Brain microvascular endothelial cell (primary cell): Measurements from ENCODE around the gene TSTD2.
"Not testable (repeated sequence)": the region's sequence is repeated elsewhere in the genome, so short reads cannot be mapped to it uniquely, and the experiment has no call there.

Experiments
- DNase-seq: peaks from one replicate; pipeline ENCODE4 v3.0.0-alpha.2; 2020
- H3K27ac ChIP-seq: fragments of 250-450 bp; sonication (Bioruptor Pico); 2 replicates; pipeline ENCODE4 v1.5.1; 2020; ENCODE audit warnings: mild to moderate bottlenecking, moderate library complexity
- H3K27me3 ChIP-seq: fragments of 250-450 bp; sonication (Bioruptor Pico); replicated peaks from 2 replicates; pipeline ENCODE4 v1.5.1; 2020; ENCODE audit warnings: mild to moderate bottlenecking
- H3K36me3 ChIP-seq: fragments of 250-450 bp; sonication (Bioruptor Pico); replicated peaks from 2 replicates; pipeline ENCODE4 v1.5.1; 2020; ENCODE audit warnings: mild to moderate bottlenecking
- H3K4me3 ChIP-seq: 2 replicates; pipeline ENCODE4 v1.5.1; 2011; ENCODE audit warnings: low read depth, mild to moderate bottlenecking, control low read depth, low read length, moderate library complexity
- in situ Hi-C: cut with HindIII; loops from 2 replicates; pipeline ENCODE4 v1.10.0; 2017; ENCODE audit warnings: low sequenced_read_pairs, low pct_ligation_motif_present
- TF ChIP-seq, protein P1 (sequence below): IDR thresholded peaks from 2 replicates; pipeline ENCODE4 v1.5.1; 2011; ENCODE audit warnings: low read depth, mild to moderate bottlenecking, moderate library complexity, low read length, control low read depth, inconsistent platforms; ENCODE audit errors: missing control alignments

Gene TSTD2

DNA sequence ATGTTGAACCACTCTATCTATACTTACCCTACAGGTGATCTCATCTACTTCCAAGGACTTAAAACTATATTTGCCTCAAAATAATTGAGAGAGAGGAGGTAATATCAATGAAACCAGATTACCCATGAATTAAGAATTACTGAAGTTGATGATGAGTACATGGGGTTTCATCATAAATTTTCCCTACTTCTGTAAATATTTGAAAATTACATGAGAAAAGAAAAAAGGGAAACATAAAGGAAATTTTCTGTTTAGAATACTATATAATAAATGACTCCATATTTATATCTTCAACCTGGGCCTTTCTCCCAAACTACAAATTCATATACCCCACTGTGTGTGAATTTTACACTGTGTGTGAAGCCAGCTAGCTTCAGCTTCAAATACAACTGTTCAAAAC is 2.6 kb downstream of the TSTD2 start:
- Histone ChIP-seq H3K36me3 (peaks cover 1% of the 10 kb centered on the region), H3K27ac (no peak overlapping the region), H3K27me3 (no peaks in the 10 kb centered on the region), H3K4me3 (no peak overlapping the region)
- no peak for DNase-seq
- TF ChIP-seq, protein P1, sequence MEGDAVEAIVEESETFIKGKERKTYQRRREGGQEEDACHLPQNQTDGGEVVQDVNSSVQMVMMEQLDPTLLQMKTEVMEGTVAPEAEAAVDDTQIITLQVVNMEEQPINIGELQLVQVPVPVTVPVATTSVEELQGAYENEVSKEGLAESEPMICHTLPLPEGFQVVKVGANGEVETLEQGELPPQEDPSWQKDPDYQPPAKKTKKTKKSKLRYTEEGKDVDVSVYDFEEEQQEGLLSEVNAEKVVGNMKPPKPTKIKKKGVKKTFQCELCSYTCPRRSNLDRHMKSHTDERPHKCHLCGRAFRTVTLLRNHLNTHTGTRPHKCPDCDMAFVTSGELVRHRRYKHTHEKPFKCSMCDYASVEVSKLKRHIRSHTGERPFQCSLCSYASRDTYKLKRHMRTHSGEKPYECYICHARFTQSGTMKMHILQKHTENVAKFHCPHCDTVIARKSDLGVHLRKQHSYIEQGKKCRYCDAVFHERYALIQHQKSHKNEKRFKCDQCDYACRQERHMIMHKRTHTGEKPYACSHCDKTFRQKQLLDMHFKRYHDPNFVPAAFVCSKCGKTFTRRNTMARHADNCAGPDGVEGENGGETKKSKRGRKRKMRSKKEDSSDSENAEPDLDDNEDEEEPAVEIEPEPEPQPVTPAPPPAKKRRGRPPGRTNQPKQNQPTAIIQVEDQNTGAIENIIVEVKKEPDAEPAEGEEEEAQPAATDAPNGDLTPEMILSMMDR: no peak
- in situ Hi-C loops: no loop called here

DNA sequence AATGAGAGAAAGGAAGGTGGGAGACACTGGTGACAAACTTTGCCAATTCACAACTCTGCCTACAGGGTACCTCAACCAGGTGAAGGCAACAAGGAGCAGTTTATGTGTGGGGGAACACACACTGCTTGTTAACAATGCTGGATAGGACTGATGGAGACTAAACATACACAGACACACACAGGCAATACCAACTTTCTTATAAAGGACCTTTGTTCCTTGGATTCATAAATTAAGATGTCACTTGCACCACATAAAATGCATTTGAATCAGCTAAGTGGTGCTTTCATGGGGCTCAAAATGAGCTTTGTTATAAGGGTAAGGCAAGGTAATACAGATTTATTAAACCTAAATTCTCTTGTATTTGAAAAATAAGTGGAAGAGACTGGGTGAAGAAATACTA is 4.0 kb downstream of the TSTD2 start:
- Histone ChIP-seq H3K36me3 (peaks cover 5% of the 10 kb centered on the region), H3K27ac (no peak overlapping the region), H3K4me3 (no peak overlapping the region), H3K27me3 (no peaks in the 10 kb centered on the region)
- DNase-seq: no peak
- TF ChIP-seq, protein P1: no peak
- in situ Hi-C loops: no loop called here

DNA sequence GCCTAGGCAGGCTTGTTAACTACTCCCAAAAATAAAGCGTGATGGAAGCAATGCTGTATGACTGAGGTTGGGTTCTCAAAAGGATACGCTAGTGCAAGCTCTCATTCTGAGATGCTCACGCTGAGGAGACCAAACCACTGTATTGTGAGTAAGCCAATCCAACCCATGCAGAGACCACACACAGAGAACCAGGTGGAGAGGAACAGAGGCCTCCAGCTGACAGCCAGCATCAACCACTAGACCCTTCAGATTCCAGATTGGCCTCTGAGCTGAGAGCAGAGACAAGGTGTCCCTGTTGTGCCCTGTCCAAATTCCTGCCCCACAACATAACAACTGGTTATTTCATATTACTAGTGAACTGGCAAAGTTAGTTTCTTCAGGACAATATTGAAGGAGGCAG is 4.5 kb downstream of the TSTD2 start:
- Histone ChIP-seq H3K27ac (no peak overlapping the region), H3K27me3 (no peaks in the 10 kb centered on the region), H3K4me3 (no peak overlapping the region), H3K36me3 (peaks cover 5% of the 10 kb centered on the region)
- in situ Hi-C loops: no loop called here
- DNase-seq: no peak
- TF ChIP-seq, protein P1: no peak

DNA sequence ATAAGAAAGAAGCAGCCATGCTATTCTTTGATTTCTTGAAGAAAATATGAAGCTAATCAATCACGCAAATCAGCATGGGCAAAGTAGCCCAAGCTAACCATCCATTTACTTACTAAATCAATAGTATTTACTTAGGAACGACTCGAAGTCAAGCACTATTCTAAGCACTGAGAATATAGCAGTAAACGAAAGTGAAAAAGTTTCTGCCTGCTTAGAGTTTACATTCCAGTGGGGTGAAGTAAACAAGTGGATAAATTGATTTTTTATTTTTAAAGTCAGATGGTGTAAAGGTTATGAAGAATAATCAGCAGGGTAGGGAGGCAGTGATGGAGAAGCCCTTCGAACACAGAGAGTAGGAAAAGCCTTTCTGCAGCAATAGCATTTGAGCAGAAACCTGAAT is 5.5 kb downstream of the TSTD2 start:
- Histone ChIP-seq H3K27me3 (no peaks in the 10 kb centered on the region), H3K4me3 (no peak overlapping the region), H3K27ac (no peak overlapping the region), H3K36me3 (peaks cover 9% of the 10 kb centered on the region)
- DNase-seq: no peak
- in situ Hi-C loops: no loop called here
- TF ChIP-seq, protein P1: no peak

DNA sequence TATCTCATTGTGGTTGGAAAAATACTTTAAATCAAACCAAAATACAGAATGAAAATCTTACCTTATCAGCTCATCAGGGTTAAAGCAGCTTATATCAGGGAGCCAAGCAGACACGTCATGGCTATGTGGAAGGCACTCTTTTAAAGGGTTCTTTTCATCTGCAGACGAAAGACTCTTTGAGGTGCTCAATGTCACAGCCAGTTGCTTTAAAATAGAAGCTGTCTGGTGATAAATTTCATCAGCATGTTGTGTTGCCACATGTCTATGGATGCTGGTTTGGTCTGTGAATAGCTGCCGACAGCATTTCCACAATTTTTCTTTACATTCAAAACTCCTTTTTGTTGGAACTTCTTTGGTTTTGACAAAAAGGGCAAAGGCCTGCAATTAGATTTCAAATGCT is 7.5 kb downstream of the TSTD2 start:
- Histone ChIP-seq H3K4me3 (no peak overlapping the region), H3K27ac (no peak overlapping the region), H3K27me3 (no peaks in the 10 kb centered on the region), H3K36me3 (peaks cover 12% of the 10 kb centered on the region)
- in situ Hi-C loops: no loop called here
- TF ChIP-seq, protein P1: no peak
- no peak for DNase-seq

DNA sequence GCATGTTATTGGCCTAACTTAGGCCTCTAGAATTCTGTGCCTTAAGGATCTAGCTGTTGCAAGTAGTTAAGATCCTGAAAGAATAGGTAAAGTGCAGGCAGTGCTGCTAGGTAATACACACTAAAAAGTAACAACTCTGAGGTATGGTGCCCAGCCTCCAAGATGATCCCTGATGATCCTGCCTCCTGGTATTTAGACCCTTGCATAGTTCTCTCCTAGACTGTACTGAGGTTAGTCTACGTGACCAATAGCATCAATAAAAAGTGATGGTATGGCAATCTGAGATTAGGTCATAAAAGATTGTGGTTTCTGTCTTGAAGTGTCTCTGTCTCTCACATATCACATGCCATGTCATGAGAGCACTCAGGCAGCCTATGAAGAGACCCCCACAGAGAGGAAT is 9.2 kb downstream of the TSTD2 start:
- DNase-seq: no peak
- no peak overlapping the region for H3K27ac ChIP-seq
- H3K4me3 ChIP-seq: no peak overlapping the region
- in situ Hi-C loops: no loop called here
- peaks cover 12% of the 10 kb centered on the region for H3K36me3 ChIP-seq
- H3K27me3 ChIP-seq: no peaks in the 10 kb centered on the region
- TF ChIP-seq, protein P1: no peak

DNA sequence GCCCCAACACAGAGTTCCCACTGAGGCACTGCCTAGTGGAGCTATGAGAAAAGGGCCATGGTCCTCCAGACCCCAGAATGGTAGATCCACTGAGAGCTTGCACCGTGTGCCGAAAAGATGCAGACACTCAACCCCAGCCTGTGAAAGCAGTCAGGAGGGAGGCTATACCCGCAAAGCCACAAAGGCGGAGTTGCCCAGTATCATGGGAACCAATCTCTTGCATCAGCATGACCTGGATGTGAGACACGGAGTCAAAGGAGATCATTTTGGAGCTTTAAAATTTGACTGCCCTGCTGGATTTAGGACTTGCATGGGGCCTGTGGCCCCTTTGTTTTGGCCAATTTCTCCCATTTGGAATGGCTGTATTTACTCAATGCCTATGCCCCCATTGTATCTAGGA is 10.7 kb downstream of the TSTD2 start:
- H3K36me3 ChIP-seq: peaks cover 12% of the 10 kb centered on the region
- H3K4me3 ChIP-seq, H3K27ac ChIP-seq, in situ Hi-C loops, H3K27me3 ChIP-seq, DNase-seq: not testable (repeated sequence)

DNA sequence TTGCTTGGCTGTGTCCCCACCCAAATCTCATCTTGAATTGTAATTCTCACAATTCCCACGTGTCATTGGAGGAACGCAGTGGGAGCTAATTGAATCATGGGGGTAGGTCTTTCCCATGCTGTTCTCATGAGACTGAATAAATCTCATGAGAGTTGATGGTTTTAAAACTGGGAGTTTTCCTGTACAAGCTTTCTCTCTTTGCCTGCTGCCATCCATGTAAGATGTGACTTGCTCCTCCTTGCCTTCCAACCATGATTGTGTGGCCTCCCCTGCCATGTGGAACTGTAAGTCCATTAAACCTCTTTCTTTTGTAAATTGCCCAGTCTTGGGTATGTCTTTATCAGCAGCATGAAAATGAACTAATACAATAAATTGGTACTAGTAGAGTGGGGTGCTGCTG is 13.1 kb downstream of the TSTD2 start:
- H3K27ac ChIP-seq, H3K36me3 ChIP-seq, H3K27me3 ChIP-seq, H3K4me3 ChIP-seq, DNase-seq, in situ Hi-C loops: not testable (repeated sequence)
